ENCODE data around the gene COQ8B. TPM values are rescaled to one million over a fixed set of nuclear protein-coding genes. Genes with fewer than 3 reads are reported as not detected.
"Not testable (repeated sequence)": the region's sequence is repeated elsewhere in the genome, so short reads cannot be mapped to it uniquely, and the experiment has no call there.

Gene COQ8B
- total and polyA plus RNA-seq, 4 donors, result 34.7 to 78.8 (median 52.3) TPM

- Histone ChIP-seq H3K9ac (ENCODE audit: insufficient read depth in 1 of 2, low read length in 2 of 2) (no peak overlapping the region), H3K27me3 (ENCODE audit: control insufficient read depth in 3 of 3, insufficient read depth in 3 of 3, low read length in 2 of 3) (no peaks in the 10 kb centered on the region), H3K27ac (ENCODE audit: low read depth in 1 of 2, low read length in 1 of 2) (peak overlapping the region in 1 of 2 donors; percentile 0), H3K9me3 (ENCODE audit: control insufficient read depth in 4 of 4, insufficient read depth in 3 of 4, low read length in 3 of 4) (no peaks in the 10 kb centered on the region), H3K36me3 (ENCODE audit: control insufficient read depth in 4 of 4, insufficient read depth in 4 of 4, low read length in 4 of 4) (peaks cover 36 to 70% (median 40%) of the 10 kb centered on the region in 4 donors), H3K4me1 (ENCODE audit: control insufficient read depth in 5 of 5, insufficient read depth in 5 of 5, low read length in 5 of 5) (peaks cover 0 to 2% (median 0%) of the 10 kb centered on the region in 5 donors), H3K4me3 (no peak overlapping the region)
- ATAC-seq (ENCODE audit: insufficient read depth, low FRiP score) (no peak), DNase-seq (no peak)
- TF ChIP-seq CTCF (IDR thresholded peaks at IDR 0.05; ENCODE audit: control extremely low read depth, extremely low read depth), result no peak
- 83 to 99% methylated on average over 7 to 9 of the region's 9 CpGs for WGBS, 2 donors
Observed at GRCh38 chr19:40736661-40737060, 20.0 kb upstream of the COQ8B start.

GRCh38 chr19:40735013-40735771 lies 18.5 kb upstream of the COQ8B start:
- no peaks in the 10 kb centered on the region for H3K27me3 ChIP-seq (ENCODE audit: control insufficient read depth in 3 of 3, insufficient read depth in 3 of 3, low read length in 2 of 3)
- H3K9me3 ChIP-seq (ENCODE audit: control insufficient read depth in 4 of 4, insufficient read depth in 3 of 4, low read length in 3 of 4), result no peaks in the 10 kb centered on the region
- DNase-seq (no peak), ATAC-seq (ENCODE audit: insufficient read depth, low FRiP score) (no peak)
- peak overlapping the region in 1 of 2 donors; percentile 71 for H3K27ac ChIP-seq (ENCODE audit: low read depth in 1 of 2, low read length in 1 of 2)
- H3K36me3 ChIP-seq (ENCODE audit: control insufficient read depth in 4 of 4, insufficient read depth in 4 of 4, low read length in 4 of 4), result peaks cover 48 to 75% (median 50%) of the 10 kb centered on the region in 4 donors
- no peak overlapping the region for H3K9ac ChIP-seq (ENCODE audit: insufficient read depth in 1 of 2, low read length in 2 of 2)
- peaks cover 0 to 2% (median 0%) of the 10 kb centered on the region in 5 donors for H3K4me1 ChIP-seq (ENCODE audit: control insufficient read depth in 5 of 5, insufficient read depth in 5 of 5, low read length in 5 of 5)
- no peak overlapping the region for H3K4me3 ChIP-seq
- WGBS, 2 donors, result 83 to 97% methylated on average over 11 of the region's 11 CpGs
- no peak for TF ChIP-seq CTCF (IDR thresholded peaks at IDR 0.05; ENCODE audit: control extremely low read depth, extremely low read depth)

- WGBS, 2 donors, result 77 to 94% methylated on average over 13 of the region's 13 CpGs
- Histone ChIP-seq H3K4me1 (ENCODE audit: control insufficient read depth in 5 of 5, insufficient read depth in 5 of 5, low read length in 5 of 5) (no peaks in the 10 kb centered on the region), H3K9me3 (ENCODE audit: control insufficient read depth in 4 of 4, insufficient read depth in 3 of 4, low read length in 3 of 4) (peaks cover 0 to 2% (median 0%) of the 10 kb centered on the region in 4 donors), H3K27ac (ENCODE audit: low read depth in 1 of 2, low read length in 1 of 2) (no peak overlapping the region), H3K27me3 (ENCODE audit: control insufficient read depth in 3 of 3, insufficient read depth in 3 of 3, low read length in 2 of 3) (no peaks in the 10 kb centered on the region), H3K36me3 (ENCODE audit: control insufficient read depth in 4 of 4, insufficient read depth in 4 of 4, low read length in 4 of 4) (peaks cover 37 to 67% (median 56%) of the 10 kb centered on the region in 4 donors), H3K9ac (ENCODE audit: insufficient read depth in 1 of 2, low read length in 2 of 2) (no peak overlapping the region), H3K4me3 (no peak overlapping the region)
- no peak for ATAC-seq (ENCODE audit: insufficient read depth, low FRiP score)
- DNase-seq, result no peak
- TF ChIP-seq CTCF (IDR thresholded peaks at IDR 0.05; ENCODE audit: control extremely low read depth, extremely low read depth), result no peak
Observed at GRCh38 chr19:40733149-40733548, 16.5 kb upstream of the COQ8B start.

GRCh38 chr19:40732304-40732703 lies 15.6 kb upstream of the COQ8B start:
- H3K9me3 ChIP-seq (ENCODE audit: control insufficient read depth in 4 of 4, insufficient read depth in 3 of 4, low read length in 3 of 4); H3K4me1 ChIP-seq (ENCODE audit: control insufficient read depth in 5 of 5, insufficient read depth in 5 of 5, low read length in 5 of 5); H3K4me3 ChIP-seq; H3K27me3 ChIP-seq (ENCODE audit: control insufficient read depth in 3 of 3, insufficient read depth in 3 of 3, low read length in 2 of 3); H3K9ac ChIP-seq (ENCODE audit: insufficient read depth in 1 of 2, low read length in 2 of 2); ATAC-seq (ENCODE audit: insufficient read depth, low FRiP score); DNase-seq; H3K27ac ChIP-seq (ENCODE audit: low read depth in 1 of 2, low read length in 1 of 2): not testable (repeated sequence)
- 97% methylated on average over 16 of the region's 16 CpGs for whole genome bisulfite sequencing, 2 donors
- H3K36me3 ChIP-seq (ENCODE audit: control insufficient read depth in 4 of 4, insufficient read depth in 4 of 4, low read length in 4 of 4), result peaks cover 42 to 70% (median 62%) of the 10 kb centered on the region in 4 donors

- not testable (repeated sequence) for H3K9ac ChIP-seq (ENCODE audit: insufficient read depth in 1 of 2, low read length in 2 of 2); H3K4me3 ChIP-seq; H3K9me3 ChIP-seq (ENCODE audit: control insufficient read depth in 4 of 4, insufficient read depth in 3 of 4, low read length in 3 of 4); H3K4me1 ChIP-seq (ENCODE audit: control insufficient read depth in 5 of 5, insufficient read depth in 5 of 5, low read length in 5 of 5); ATAC-seq (ENCODE audit: insufficient read depth, low FRiP score); H3K27me3 ChIP-seq (ENCODE audit: control insufficient read depth in 3 of 3, insufficient read depth in 3 of 3, low read length in 2 of 3); H3K27ac ChIP-seq (ENCODE audit: low read depth in 1 of 2, low read length in 1 of 2); DNase-seq
- 95 to 96% methylated on average over 5 of the region's 5 CpGs for WGBS, 2 donors
- H3K36me3 ChIP-seq (ENCODE audit: control insufficient read depth in 4 of 4, insufficient read depth in 4 of 4, low read length in 4 of 4), result peaks cover 39 to 72% (median 59%) of the 10 kb centered on the region in 4 donors
Observed at GRCh38 chr19:40730065-40730464, 13.4 kb upstream of the COQ8B start.
